CD4-positive, alpha-beta T cell treated with Interleukin-4 for 1 hour (primary cell): Measurements from ENCODE around the gene COX7C.
A peak's percentile ranks its signal among the peaks of the same experiment; 100 is the strongest.

ENCODE experiments used
- DNase-seq, 2 donors: peaks; one replicate each; pipeline ENCODE4 v3.0.0-alpha.2; 2020 to 2022

The COX7C gene

DNA sequence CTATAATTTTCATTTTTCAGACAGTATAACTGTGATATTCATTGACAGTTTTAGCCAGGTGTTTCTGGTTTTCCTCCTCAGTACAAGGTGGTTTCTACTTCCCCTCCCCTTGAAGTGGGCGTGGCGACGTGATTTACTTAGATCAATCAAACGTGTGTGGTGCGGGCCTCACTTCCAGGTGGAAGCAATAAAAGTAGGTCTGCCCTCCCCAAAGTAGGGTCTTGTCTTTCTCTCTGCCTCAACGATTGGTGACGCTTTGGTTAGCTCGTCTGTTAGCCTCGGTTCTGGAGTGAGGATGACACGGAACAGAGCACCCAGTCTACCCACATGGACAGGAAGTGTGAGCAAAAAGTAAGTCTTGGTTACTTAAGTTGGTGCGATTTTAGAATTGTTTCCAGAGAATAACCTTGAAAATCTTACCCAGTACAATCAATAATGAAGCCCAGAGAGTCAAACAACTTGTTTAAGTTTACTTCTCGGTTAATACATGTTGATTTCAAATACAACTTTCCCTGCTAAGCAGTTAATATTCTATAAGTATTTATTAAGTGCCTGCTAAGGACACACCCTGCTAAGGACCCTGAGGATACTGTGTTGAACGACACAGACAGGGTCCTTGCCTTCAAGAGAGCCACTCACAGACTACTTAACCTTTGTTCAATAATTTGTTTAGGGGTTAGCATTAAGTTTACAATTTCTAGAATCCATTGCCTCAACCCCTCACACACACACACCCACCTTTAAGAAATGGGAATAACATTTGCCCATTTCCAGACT lies 48.4 kb downstream of the COX7C start:
- peak; percentile 15 to 29 for DNase-seq

- no peak for DNase-seq
Measured at GRCh38 chr5:86666981-86667380, 49.2 kb downstream of the COX7C start.
